ENCODE data around the gene TCERG1L. TPM values are rescaled to one million over a fixed set of nuclear protein-coding genes. Genes with fewer than 3 reads are reported as not detected.

Gene TCERG1L
- total RNA-seq, 2 donors from 2014 or later, result 1.6 to 4.5 TPM

DNA sequence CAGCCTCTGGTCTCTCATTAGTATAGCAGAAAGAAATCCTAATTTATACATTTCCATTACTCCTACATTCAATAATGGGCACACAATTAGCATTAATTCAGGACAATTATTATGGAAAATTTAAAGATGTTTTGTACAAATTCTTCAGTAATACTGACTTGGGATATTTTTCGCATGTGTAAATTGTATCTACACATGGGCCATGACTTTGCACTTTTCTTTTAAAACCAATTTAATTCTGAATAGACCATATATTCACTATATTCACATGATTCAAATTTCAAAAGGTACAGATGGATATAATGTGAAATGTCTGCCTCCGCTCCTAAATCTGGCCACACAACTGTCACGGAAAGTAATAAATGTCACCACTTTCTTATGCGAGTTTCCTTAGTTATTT, 123.0 kb downstream of the TCERG1L start:
- no peaks in the 10 kb centered on the region for H3K9me3 Mint-ChIP-seq
- Histone ChIP-seq H3K4me3 (ENCODE audit: low read length) (no peak overlapping the region), H3K27me3 (ENCODE audit: control insufficient read depth, insufficient read depth, low read length, poor library complexity, severe bottlenecking) (no peaks in the 10 kb centered on the region), H3K27ac (ENCODE audit: low read depth, low read length) (no peak overlapping the region), H3K9me3 (ENCODE audit: control insufficient read depth, low read length) (no peaks in the 10 kb centered on the region), H3K4me1 (ENCODE audit: control insufficient read depth, insufficient read depth, low read length) (no peaks in the 10 kb centered on the region), H3K36me3 (ENCODE audit: control insufficient read depth, insufficient read depth, low read length) (no peaks in the 10 kb centered on the region), H3K9ac (ENCODE audit: extremely low read depth, low read length, poor library complexity, severe bottlenecking) (no peak overlapping the region)
- H3K4me3 Mint-ChIP-seq, result no peak overlapping the region
- H3K27me3 Mint-ChIP-seq (ENCODE audit: insufficient read depth), result no peaks in the 10 kb centered on the region
- TF ChIP-seq, protein P1, sequence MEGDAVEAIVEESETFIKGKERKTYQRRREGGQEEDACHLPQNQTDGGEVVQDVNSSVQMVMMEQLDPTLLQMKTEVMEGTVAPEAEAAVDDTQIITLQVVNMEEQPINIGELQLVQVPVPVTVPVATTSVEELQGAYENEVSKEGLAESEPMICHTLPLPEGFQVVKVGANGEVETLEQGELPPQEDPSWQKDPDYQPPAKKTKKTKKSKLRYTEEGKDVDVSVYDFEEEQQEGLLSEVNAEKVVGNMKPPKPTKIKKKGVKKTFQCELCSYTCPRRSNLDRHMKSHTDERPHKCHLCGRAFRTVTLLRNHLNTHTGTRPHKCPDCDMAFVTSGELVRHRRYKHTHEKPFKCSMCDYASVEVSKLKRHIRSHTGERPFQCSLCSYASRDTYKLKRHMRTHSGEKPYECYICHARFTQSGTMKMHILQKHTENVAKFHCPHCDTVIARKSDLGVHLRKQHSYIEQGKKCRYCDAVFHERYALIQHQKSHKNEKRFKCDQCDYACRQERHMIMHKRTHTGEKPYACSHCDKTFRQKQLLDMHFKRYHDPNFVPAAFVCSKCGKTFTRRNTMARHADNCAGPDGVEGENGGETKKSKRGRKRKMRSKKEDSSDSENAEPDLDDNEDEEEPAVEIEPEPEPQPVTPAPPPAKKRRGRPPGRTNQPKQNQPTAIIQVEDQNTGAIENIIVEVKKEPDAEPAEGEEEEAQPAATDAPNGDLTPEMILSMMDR (conservative IDR thresholded peaks at IDR 0.05), result no peak
- no peaks in the 10 kb centered on the region for H3K4me1 Mint-ChIP-seq
- no peak overlapping the region for H3K27ac Mint-ChIP-seq
- no peak for DNase-seq
- no peaks in the 10 kb centered on the region for H3K36me3 Mint-ChIP-seq (ENCODE audit: low read depth)
- WGBS, 2 experiments (ENCODE audit: insufficient coverage in 1 of 2, insufficient read length in 1 of 2), result 97 to 100% methylated on average over 1 to 4 of the region's 4 CpGs

DNA sequence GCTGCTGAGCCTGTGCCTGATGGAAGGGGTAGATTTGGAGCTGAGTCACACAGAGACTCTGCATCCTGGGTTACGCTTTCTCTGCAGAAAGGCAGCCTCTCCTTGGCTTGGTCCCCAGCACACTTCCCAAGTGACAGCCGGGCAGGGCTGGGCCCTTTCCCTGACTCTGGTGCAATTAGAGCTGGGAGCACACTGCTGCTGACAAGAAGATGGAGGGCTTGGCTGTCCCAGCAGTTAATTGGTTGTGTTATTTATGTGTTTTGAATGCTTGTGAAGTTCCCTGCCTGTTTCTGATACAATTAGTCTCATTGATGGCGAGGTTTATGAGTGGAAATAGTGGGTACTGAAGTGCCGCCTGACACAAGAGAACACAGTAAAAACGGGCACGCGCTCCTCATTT, 123.6 kb downstream of the TCERG1L start:
- Histone ChIP-seq H3K4me3 (ENCODE audit: low read length) (no peak overlapping the region), H3K36me3 (ENCODE audit: control insufficient read depth, insufficient read depth, low read length) (no peaks in the 10 kb centered on the region), H3K4me1 (ENCODE audit: control insufficient read depth, insufficient read depth, low read length) (no peaks in the 10 kb centered on the region), H3K9ac (ENCODE audit: extremely low read depth, low read length, poor library complexity, severe bottlenecking) (no peak overlapping the region), H3K27me3 (ENCODE audit: control insufficient read depth, insufficient read depth, low read length, poor library complexity, severe bottlenecking) (no peaks in the 10 kb centered on the region), H3K27ac (ENCODE audit: low read depth, low read length) (no peak overlapping the region), H3K9me3 (ENCODE audit: control insufficient read depth, low read length) (no peaks in the 10 kb centered on the region)
- 88 to 94% methylated on average over 2 to 7 of the region's 7 CpGs for WGBS, 2 experiments (ENCODE audit: insufficient coverage in 1 of 2, insufficient read length in 1 of 2)
- Mint-ChIP-seq H3K27ac (no peak overlapping the region), H3K4me1 (no peaks in the 10 kb centered on the region), H3K36me3 (ENCODE audit: low read depth) (no peaks in the 10 kb centered on the region), H3K27me3 (ENCODE audit: insufficient read depth) (no peaks in the 10 kb centered on the region), H3K9me3 (no peaks in the 10 kb centered on the region), H3K4me3 (no peak overlapping the region)
- no peak for DNase-seq
- TF ChIP-seq, protein P1 (conservative IDR thresholded peaks at IDR 0.05), result no peak

DNA sequence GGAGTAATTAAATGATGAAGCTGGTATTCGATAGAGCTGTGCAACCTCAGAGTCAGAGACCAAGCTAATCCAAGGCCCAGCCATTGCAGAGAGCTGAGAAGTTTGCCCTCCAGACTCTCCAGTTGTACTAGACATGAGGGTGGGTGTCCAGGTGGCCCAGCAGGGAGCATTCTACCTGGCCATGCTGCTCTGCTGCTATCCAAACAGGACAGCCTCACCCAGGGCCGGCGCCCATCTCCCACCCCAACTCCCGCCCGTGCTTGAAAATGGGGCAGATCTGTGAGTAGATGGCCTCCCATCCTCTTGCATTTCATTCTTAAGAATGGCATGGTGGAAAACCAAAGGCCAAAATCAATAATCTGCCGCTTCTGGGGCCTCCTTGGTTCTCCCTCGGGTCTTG, 124.2 kb downstream of the TCERG1L start:
- Mint-ChIP-seq H3K9me3 (no peaks in the 10 kb centered on the region), H3K4me1 (no peaks in the 10 kb centered on the region), H3K27me3 (ENCODE audit: insufficient read depth) (no peaks in the 10 kb centered on the region), H3K27ac (no peak overlapping the region), H3K36me3 (ENCODE audit: low read depth) (no peaks in the 10 kb centered on the region), H3K4me3 (no peak overlapping the region)
- no peaks in the 10 kb centered on the region for H3K36me3 ChIP-seq (ENCODE audit: control insufficient read depth, insufficient read depth, low read length)
- no peak overlapping the region for H3K27ac ChIP-seq (ENCODE audit: low read depth, low read length)
- 75 to 88% methylated on average over 3 to 7 of the region's 7 CpGs for WGBS, 2 experiments (ENCODE audit: insufficient coverage in 1 of 2, insufficient read length in 1 of 2)
- H3K4me1 ChIP-seq (ENCODE audit: control insufficient read depth, insufficient read depth, low read length), result no peaks in the 10 kb centered on the region
- no peaks in the 10 kb centered on the region for H3K27me3 ChIP-seq (ENCODE audit: control insufficient read depth, insufficient read depth, low read length, poor library complexity, severe bottlenecking)
- TF ChIP-seq, protein P1 (conservative IDR thresholded peaks at IDR 0.05), result no peak
- H3K9me3 ChIP-seq (ENCODE audit: control insufficient read depth, low read length), result no peaks in the 10 kb centered on the region
- no peak for DNase-seq
- no peak overlapping the region for H3K9ac ChIP-seq (ENCODE audit: extremely low read depth, low read length, poor library complexity, severe bottlenecking)
- H3K4me3 ChIP-seq (ENCODE audit: low read length), result no peak overlapping the region

All from endodermal cell (in vitro differentiated cells).